Measurements from ENCODE around the gene MRAP.

DNA sequence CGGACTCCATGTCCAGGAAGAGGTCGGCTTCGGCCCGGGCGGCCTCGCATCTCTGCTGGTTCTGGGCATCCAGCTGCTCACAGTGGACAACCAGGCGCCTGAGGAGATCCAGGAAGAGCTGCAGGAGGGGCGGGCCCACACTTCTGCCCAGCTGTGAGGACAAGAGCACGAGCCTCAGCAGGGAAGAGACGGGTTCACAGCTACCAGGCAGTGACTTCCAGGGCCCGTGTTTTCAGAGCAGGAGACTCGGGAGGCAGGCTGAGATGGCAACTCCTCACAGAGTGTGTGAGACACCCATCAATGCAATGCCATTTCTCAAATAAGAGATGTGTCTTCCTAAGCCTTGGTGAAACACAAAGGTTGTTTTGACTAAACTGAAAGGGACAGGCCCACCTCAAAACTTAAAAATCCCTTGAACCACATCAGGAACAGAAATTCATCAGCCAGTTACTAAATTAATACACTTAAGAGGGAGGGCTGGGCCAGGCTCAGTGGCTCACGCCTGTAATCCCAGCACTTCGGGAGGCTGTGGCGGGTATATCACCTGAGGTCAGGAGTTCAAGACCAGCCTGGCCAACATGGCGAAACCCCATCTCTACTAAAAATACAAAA, 50.8 kb downstream of the MRAP start:
- TF ChIP-seq GABPA (IDR thresholded peaks at IDR 0.05; ENCODE audit: low read depth), result no peak
- TF ChIP-seq, protein P1, sequence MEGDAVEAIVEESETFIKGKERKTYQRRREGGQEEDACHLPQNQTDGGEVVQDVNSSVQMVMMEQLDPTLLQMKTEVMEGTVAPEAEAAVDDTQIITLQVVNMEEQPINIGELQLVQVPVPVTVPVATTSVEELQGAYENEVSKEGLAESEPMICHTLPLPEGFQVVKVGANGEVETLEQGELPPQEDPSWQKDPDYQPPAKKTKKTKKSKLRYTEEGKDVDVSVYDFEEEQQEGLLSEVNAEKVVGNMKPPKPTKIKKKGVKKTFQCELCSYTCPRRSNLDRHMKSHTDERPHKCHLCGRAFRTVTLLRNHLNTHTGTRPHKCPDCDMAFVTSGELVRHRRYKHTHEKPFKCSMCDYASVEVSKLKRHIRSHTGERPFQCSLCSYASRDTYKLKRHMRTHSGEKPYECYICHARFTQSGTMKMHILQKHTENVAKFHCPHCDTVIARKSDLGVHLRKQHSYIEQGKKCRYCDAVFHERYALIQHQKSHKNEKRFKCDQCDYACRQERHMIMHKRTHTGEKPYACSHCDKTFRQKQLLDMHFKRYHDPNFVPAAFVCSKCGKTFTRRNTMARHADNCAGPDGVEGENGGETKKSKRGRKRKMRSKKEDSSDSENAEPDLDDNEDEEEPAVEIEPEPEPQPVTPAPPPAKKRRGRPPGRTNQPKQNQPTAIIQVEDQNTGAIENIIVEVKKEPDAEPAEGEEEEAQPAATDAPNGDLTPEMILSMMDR (IDR thresholded peaks at IDR 0.05; ENCODE audit: insufficient read depth, low read length), result no peak

Data from HL-60 (cell line).